Ramos (cell line): ENCODE results near the gene ELMO1.

Source experiments
- in situ Hi-C: fragments of 300-500 bp; cut with MboI; formaldehyde crosslinking; loops from one replicate; pipeline ENCODE4 v1.14.3; 2022; ENCODE audit warnings: low sequenced_read_pairs; ENCODE audit not compliant: unreplicated experiment

Gene ELMO1

GRCh38 chr7:37448636-37449361 is at the start of gene ELMO1:
Gene ELMO1, minus strand, starts transcription at chr7:37448864. Its CDS starts 106,174 bp downstream, at chr7:37342690.
- in situ Hi-C loops, result no loop called here

- in situ Hi-C loops, result loop anchor here (10.0 kb wide), 1 partner anchor 143 kb away; no protein-coding TSS in a partner anchor
These were observed 48.9 kb upstream of the ELMO1 start for GRCh38 chr7:37497576-37497975.

GRCh38 chr7:37495574-37496184 is 47.0 kb upstream of the ELMO1 start:
- in situ Hi-C loops, result loop anchor here (10.0 kb wide), 1 partner anchor 141 kb away; no protein-coding TSS in a partner anchor

- in situ Hi-C loops, result loop anchor here (10.0 kb wide), 1 partner anchor 140 kb away; no protein-coding TSS in a partner anchor
These were observed 46.3 kb upstream of the ELMO1 start for GRCh38 chr7:37494926-37495325.

- in situ Hi-C loops, result loop anchor here (10.0 kb wide), 1 partner anchor 139 kb away; no protein-coding TSS in a partner anchor
These were observed 45.1 kb upstream of the ELMO1 start for GRCh38 chr7:37493810-37494209.

- in situ Hi-C loops, result loop anchor here (10.0 kb wide), 1 partner anchor 138 kb away; no protein-coding TSS in a partner anchor
These were observed 44.5 kb upstream of the ELMO1 start for GRCh38 chr7:37493123-37493522.

- in situ Hi-C loops, result loop anchor here (10.0 kb wide), 1 partner anchor 137 kb away; no protein-coding TSS in a partner anchor
These were observed 43.4 kb upstream of the ELMO1 start for GRCh38 chr7:37491919-37492694.

GRCh38 chr7:37489703-37490102 is 41.0 kb upstream of the ELMO1 start:
- in situ Hi-C loops, result loop anchor here (10.0 kb wide), 1 partner anchor 135 kb away; no protein-coding TSS in a partner anchor

GRCh38 chr7:37488163-37488764 is 39.6 kb upstream of the ELMO1 start:
- in situ Hi-C loops, result no loop called here

GRCh38 chr7:37484426-37485073 is 35.9 kb upstream of the ELMO1 start:
- in situ Hi-C loops, result no loop called here

- in situ Hi-C loops, result no loop called here
These were observed 35.0 kb upstream of the ELMO1 start for GRCh38 chr7:37483627-37484026.

- in situ Hi-C loops, result no loop called here
These were observed 34.3 kb upstream of the ELMO1 start for GRCh38 chr7:37482953-37483352.

GRCh38 chr7:37482505-37482904 is 33.8 kb upstream of the ELMO1 start:
- in situ Hi-C loops, result no loop called here

- in situ Hi-C loops, result no loop called here
These were observed 33.1 kb upstream of the ELMO1 start for GRCh38 chr7:37481722-37482288.

GRCh38 chr7:37481154-37481553 is 32.5 kb upstream of the ELMO1 start:
- in situ Hi-C loops, result no loop called here

- in situ Hi-C loops, result no loop called here
These were observed 31.7 kb upstream of the ELMO1 start for GRCh38 chr7:37480041-37481031.

- in situ Hi-C loops, result no loop called here
These were observed 28.3 kb upstream of the ELMO1 start for GRCh38 chr7:37476881-37477450.

GRCh38 chr7:37476428-37476827 is 27.8 kb upstream of the ELMO1 start:
- in situ Hi-C loops, result no loop called here
